ENCODE data around the gene HSF4.

GRCh38 chr16:67128887-67129286 is 35.7 kb upstream of the HSF4 start:
- TF ChIP-seq POLR2A (IDR thresholded peaks at IDR 0.05), result no peak
- TF ChIP-seq CTCF (IDR thresholded peaks at IDR 0.05 in 4 of 5, conservative IDR thresholded peaks at IDR 0.05 in 1 of 5), result no peak

Measured in gastrocnemius medialis (tissue), 4 donors.